ENCODE data around the gene BBS9. TPM values are rescaled to one million over a fixed set of nuclear protein-coding genes. Genes with fewer than 3 reads are reported as not detected.

BBS9 gene
- total RNA-seq, 1 experiment from 2014 or later, result 26.4 TPM

DNA sequence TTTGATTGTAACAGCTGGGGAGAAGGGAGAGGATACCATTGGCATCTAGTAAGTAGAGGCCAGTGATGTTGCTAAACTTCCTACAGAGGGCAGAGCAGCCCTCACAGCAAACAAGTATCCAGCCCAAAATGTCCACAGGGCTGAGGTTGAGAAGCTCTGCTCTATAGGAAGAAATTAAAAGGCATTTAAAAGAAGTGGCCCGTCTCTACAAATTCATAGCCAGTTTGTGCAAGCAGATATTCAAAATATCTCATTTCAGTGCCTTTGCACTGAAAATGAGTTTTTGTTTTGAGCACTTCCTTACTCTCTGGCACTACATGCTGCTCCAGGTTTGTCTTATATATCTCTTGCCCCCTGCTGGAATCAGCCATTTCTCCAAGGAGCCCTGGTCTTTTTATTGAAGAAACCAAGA lies 330.0 kb downstream of the BBS9 start:
- H4K20me1 ChIP-seq (ENCODE audit: control insufficient read depth, insufficient read depth, insufficient read length), result no peaks in the 10 kb centered on the region
- DNase-seq, result peak; percentile 47
- peak overlapping the region in 2 of 3 experiments; percentile 18 to 58; a peak in 2 of 7 replicates for H3K27ac Mint-ChIP-seq
- no peak overlapping the region for H2BK20ac ChIP-seq (ENCODE audit: low read depth, low read length, poor library complexity, severe bottlenecking)
- H3K9ac ChIP-seq (ENCODE audit: extremely low read depth, insufficient read length, low read length), result no peak overlapping the region
- no peak overlapping the region for H3K56ac ChIP-seq (ENCODE audit: insufficient read length, low read depth, low read length)
- H2BK5ac ChIP-seq (ENCODE audit: insufficient read length, low read length), result no peak overlapping the region
- no peak overlapping the region for H3K27ac ChIP-seq (ENCODE audit: insufficient read length, low read depth, low read length)
- H3K4ac ChIP-seq (ENCODE audit: low read depth, low read length), result no peak overlapping the region
- WGBS (ENCODE audit: extremely low coverage, insufficient read length, low lambda C conversion rate), result no CpG with 5 or more reads among the region's 1 CpG
- H3K18ac ChIP-seq (ENCODE audit: insufficient read length, low read depth, low read length), result no peak overlapping the region
- H3K9me3 Mint-ChIP-seq, result no peaks in the 10 kb centered on the region
- no peak overlapping the region for H2AK5ac ChIP-seq (ENCODE audit: insufficient read length, low read length)
- H3K79me2 ChIP-seq (ENCODE audit: insufficient read depth, low read length), result no peaks in the 10 kb centered on the region
- no peaks in the 10 kb centered on the region for H3K23me2 ChIP-seq (ENCODE audit: insufficient read length, low read depth, low read length, poor library complexity, severe bottlenecking)
- H2BK12ac ChIP-seq (ENCODE audit: insufficient read length, low read depth, low read length), result no peak overlapping the region
- no peak overlapping the region for H3K4me3 Mint-ChIP-seq
- no peak overlapping the region for H3T11ph ChIP-seq (ENCODE audit: low read length)
- no peak overlapping the region for H2BK120ac ChIP-seq (ENCODE audit: low read depth, low read length, poor library complexity, severe bottlenecking)
- TF ChIP-seq, protein P1, sequence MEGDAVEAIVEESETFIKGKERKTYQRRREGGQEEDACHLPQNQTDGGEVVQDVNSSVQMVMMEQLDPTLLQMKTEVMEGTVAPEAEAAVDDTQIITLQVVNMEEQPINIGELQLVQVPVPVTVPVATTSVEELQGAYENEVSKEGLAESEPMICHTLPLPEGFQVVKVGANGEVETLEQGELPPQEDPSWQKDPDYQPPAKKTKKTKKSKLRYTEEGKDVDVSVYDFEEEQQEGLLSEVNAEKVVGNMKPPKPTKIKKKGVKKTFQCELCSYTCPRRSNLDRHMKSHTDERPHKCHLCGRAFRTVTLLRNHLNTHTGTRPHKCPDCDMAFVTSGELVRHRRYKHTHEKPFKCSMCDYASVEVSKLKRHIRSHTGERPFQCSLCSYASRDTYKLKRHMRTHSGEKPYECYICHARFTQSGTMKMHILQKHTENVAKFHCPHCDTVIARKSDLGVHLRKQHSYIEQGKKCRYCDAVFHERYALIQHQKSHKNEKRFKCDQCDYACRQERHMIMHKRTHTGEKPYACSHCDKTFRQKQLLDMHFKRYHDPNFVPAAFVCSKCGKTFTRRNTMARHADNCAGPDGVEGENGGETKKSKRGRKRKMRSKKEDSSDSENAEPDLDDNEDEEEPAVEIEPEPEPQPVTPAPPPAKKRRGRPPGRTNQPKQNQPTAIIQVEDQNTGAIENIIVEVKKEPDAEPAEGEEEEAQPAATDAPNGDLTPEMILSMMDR (conservative IDR thresholded peaks at IDR 0.05), result peak; percentile 78
- no peaks in the 10 kb centered on the region for H3K27me3 Mint-ChIP-seq (ENCODE audit: low read depth)
- H3K4me1 ChIP-seq (ENCODE audit: insufficient read depth, low read length), result no peaks in the 10 kb centered on the region
- no peak overlapping the region for H3K4me2 ChIP-seq (ENCODE audit: insufficient read depth, insufficient read length, low read length)
- H4K5ac ChIP-seq (ENCODE audit: insufficient read length, low read depth, low read length), result no peak overlapping the region
- H2AFZ ChIP-seq (ENCODE audit: low read length), result no peak overlapping the region
- H3K4me1 Mint-ChIP-seq, result peaks cover 2% of the 10 kb centered on the region in 2 experiments
- H2BK15ac ChIP-seq (ENCODE audit: low read depth, low read length), result no peak overlapping the region
- H4K91ac ChIP-seq (ENCODE audit: insufficient read length, low read depth, low read length), result no peak overlapping the region
- no peaks in the 10 kb centered on the region for H3K9me3 ChIP-seq (ENCODE audit: control insufficient read depth, low read depth, low read length)
- H3K27me3 ChIP-seq (ENCODE audit: insufficient read depth, low read length), result no peaks in the 10 kb centered on the region; the same call in 1 of the 2 replicates
- no peaks in the 10 kb centered on the region for H3K79me1 ChIP-seq (ENCODE audit: insufficient read depth, low read depth, low read length, poor library complexity, severe bottlenecking)
- H3K23ac ChIP-seq (ENCODE audit: insufficient read length, low read depth, low read length), result no peak overlapping the region
- no peaks in the 10 kb centered on the region for H3K36me3 Mint-ChIP-seq (ENCODE audit: insufficient read depth in 1 of 3, low read depth in 3 of 3)
- no peak overlapping the region for H4K8ac ChIP-seq (replicated peaks; ENCODE audit: insufficient read length, low read depth, low read length)
- H3K14ac ChIP-seq (ENCODE audit: insufficient read depth, low read length), result no peak overlapping the region
